Measurements from ENCODE around the gene PRG2. TPM values are rescaled to one million over a fixed set of nuclear protein-coding genes. Genes with fewer than 3 reads are reported as not detected.

PRG2 gene
- total RNA-seq, 1 donor: not detected

DNA sequence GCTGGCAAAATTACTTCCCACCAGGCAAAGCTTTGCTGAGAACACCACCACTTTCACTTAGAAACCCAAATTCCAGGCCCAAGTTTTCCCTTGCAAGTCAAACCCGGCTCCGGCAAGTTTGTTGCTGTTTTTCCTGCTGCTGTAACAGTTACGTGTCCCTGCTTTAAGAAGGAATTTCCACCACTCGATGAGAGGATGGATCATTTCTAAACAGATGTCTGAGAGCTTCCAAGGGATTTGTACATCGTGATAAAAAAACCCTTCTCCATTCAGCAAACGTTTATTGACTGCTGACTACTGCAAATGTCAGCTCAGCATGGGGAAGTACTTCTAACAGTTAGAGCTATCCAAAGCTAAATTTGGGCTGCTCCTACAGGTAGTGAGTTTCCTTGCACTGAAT, 32.6 kb downstream of the PRG2 start:
- TF ChIP-seq, protein P1, sequence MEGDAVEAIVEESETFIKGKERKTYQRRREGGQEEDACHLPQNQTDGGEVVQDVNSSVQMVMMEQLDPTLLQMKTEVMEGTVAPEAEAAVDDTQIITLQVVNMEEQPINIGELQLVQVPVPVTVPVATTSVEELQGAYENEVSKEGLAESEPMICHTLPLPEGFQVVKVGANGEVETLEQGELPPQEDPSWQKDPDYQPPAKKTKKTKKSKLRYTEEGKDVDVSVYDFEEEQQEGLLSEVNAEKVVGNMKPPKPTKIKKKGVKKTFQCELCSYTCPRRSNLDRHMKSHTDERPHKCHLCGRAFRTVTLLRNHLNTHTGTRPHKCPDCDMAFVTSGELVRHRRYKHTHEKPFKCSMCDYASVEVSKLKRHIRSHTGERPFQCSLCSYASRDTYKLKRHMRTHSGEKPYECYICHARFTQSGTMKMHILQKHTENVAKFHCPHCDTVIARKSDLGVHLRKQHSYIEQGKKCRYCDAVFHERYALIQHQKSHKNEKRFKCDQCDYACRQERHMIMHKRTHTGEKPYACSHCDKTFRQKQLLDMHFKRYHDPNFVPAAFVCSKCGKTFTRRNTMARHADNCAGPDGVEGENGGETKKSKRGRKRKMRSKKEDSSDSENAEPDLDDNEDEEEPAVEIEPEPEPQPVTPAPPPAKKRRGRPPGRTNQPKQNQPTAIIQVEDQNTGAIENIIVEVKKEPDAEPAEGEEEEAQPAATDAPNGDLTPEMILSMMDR (IDR thresholded peaks at IDR 0.05; ENCODE audit: insufficient read depth, low read length): no peak
- DNase-seq (ENCODE audit: low read depth): peak; percentile 53
- H3K4me3 ChIP-seq (ENCODE audit: low read depth, low read length): no peak overlapping the region

DNA sequence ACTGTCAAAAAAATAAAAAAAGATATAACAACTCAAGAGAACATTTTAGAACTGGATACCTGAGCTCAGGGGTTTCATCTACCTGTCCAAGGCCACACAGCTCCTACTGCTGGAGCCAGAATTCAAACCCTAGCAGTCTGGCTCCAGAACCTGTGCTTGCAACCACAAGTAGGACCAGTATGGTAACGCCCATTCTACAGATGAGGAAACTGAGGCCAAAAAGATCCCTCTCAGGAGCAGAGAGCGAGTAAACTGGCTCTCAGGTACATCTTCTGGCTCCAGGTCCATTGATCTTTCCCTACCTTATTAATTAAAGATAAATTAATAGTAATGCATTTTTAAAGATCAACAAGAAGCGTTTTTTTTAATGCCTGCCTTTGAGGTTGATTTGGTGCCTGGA, 33.1 kb downstream of the PRG2 start:
- no peak overlapping the region for H3K4me3 ChIP-seq (ENCODE audit: low read depth, low read length)
- DNase-seq (ENCODE audit: low read depth): no peak
- TF ChIP-seq, protein P1 (IDR thresholded peaks at IDR 0.05; ENCODE audit: insufficient read depth, low read length): no peak

DNA sequence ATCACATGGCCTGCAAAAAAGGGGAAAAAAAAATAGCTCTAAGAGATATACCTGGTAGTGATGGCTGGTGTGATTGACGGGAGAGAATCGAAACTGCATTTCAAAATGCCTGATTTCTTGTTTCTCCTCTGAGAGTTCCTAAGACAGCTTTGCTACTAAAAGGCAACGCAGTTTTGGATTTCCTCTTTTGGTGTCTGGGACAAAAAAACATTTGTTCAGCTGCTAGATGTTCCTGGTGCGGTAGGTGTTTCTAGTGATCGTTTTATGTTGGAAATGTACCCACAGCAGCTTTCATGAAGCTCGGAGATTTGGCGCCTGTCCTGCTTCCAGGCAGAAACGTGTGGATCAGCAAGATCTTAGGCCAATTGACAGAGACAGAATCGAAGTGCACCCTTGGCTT, 34.2 kb downstream of the PRG2 start:
- DNase-seq (ENCODE audit: low read depth): no peak
- H3K4me3 ChIP-seq (ENCODE audit: low read depth, low read length): no peak overlapping the region
- TF ChIP-seq, protein P1 (IDR thresholded peaks at IDR 0.05; ENCODE audit: insufficient read depth, low read length): no peak

DNA sequence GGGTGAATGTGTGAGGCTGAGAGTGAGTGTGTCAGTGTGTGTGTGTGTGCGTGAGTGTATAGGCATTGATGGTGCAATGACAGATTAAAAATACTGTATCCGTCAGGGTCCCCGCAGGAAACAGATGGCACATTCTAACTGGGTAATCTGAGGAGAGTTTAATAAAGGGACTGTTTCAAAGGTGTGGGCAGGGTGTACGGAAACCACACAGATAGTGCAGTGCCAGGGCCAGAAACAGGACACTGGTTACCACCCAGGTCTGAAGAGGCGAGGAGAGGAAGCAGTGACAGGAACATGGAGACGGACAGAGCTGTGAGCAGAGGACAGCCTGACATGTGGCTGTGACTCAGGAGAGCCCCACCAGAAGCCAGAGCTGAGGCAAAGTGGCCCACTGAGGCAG, 35.8 kb downstream of the PRG2 start:
- DNase-seq (ENCODE audit: low read depth): no peak

DNA sequence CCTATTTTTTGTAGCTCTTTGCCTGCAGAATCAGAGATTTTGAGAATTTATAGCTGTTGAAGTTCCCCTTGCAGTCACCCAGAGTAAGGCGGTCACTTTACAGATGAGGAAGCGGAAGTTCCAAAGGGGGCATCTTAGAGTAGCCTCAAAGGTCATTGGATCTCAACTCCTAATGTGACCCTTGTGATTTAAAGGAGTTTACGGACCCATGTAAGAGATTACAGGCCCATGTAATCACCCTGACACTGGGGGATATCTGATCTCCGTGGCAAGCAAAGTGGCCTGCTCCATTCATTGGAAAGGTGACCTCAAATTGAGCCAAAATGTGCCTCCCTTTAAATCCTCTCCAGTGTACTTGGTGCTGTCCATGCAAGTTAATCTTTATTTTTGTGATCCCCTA, 36.6 kb downstream of the PRG2 start:
- H3K4me3 ChIP-seq (ENCODE audit: low read depth, low read length): no peak overlapping the region
- TF ChIP-seq, protein P1 (IDR thresholded peaks at IDR 0.05; ENCODE audit: insufficient read depth, low read length): no peak
- DNase-seq (ENCODE audit: low read depth): no peak

More for the DNA sequence above, 35.8 kb downstream of the PRG2 start:
- TF ChIP-seq, protein P1 (IDR thresholded peaks at IDR 0.05; ENCODE audit: insufficient read depth, low read length): no peak
- no peak overlapping the region for H3K4me3 ChIP-seq (ENCODE audit: low read depth, low read length)

DNA sequence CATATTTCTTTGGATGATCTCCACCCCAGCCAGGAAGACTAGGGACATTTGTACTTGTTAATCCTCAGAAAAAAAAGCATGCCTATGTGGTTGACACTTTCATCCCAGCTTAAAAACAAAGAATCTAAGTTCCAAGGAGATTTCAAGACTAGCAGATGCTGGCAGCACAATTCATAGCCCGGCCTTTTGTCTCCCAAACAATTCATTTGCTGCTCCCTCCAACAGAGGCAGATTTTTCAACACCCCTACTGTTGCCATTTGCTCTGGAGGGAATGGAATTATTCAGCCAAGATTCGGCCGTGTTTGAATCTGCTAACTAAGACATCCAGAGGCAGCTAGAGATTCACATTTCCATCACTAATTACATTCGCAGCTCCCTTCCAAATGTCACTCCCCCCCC, 37.0 kb downstream of the PRG2 start:
- no peak for DNase-seq (ENCODE audit: low read depth)
- TF ChIP-seq, protein P1 (IDR thresholded peaks at IDR 0.05; ENCODE audit: insufficient read depth, low read length): no peak
- no peak overlapping the region for H3K4me3 ChIP-seq (ENCODE audit: low read depth, low read length)

DNA sequence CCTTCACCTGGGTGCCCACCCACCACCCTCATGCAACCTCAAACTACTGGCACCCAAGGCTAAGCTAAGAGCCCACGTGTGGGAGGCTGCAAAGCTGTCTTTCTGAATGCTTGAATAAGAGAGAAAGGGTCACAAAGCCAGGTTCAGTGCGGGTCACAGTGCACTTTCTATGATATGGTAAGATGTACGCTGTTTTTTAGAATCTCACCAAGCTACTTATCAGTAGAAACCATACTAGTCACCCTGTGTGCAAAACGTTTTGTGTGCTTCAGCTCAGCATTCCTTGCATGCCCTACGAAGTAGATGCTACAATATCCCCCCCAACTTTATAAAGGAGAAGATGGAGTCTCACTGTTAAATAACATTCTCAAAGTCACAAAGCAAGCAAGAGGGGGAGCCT, 37.4 kb downstream of the PRG2 start:
- TF ChIP-seq, protein P1 (IDR thresholded peaks at IDR 0.05; ENCODE audit: insufficient read depth, low read length): no peak
- no peak for DNase-seq (ENCODE audit: low read depth)
- H3K4me3 ChIP-seq (ENCODE audit: low read depth, low read length): no peak overlapping the region

All from fibroblast of the aortic adventitia (primary cell).